ENCODE measurements around the gene MRPL12.
A peak's percentile ranks its signal among the peaks of the same experiment; 100 is the strongest.

MRPL12 gene

DNA sequence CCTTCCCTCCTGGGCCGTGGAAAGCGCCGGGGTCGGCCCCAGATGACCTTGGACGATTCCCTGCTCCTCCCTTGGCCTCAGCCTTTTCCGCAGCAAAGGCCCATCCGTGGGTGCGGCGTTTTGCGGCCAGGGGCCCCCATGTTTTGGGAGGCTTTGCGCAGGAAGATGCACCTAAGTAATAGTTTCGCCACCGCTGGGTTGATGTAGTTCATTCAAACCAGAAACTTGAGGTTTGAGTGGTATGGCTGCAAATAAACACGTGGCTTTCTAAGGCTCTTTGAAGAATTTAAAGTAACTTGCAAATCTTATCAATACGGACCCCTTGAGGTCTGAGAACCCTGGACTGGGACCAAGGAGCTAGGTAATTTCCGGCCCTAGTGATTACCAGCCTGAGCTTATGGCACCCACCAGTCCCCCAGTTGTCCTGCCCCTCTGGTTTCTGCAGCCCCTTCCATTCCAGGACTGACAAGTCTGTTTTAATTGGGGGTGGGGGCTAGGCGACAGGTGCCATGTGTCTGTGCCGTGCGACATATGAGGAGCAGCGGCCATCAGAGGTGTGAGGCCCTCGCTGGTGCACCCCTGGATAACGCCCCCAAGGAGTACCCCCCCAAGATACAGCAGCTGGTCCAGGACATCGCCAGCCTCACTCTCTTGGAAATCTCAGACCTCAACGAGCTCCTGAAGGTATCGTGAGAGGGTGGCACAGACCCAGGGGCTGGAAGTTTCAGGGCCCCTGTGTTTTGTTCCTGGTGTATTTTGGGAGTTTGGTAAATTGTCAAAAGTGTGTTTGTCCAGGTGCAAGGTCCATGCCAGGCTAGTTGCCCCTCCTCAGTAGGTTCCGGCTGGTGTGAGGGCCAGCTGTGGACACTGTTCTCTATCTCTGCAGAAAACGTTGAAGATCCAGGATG lies 834 bp downstream of the MRPL12 start:
- no peak for DNase-seq

DNA sequence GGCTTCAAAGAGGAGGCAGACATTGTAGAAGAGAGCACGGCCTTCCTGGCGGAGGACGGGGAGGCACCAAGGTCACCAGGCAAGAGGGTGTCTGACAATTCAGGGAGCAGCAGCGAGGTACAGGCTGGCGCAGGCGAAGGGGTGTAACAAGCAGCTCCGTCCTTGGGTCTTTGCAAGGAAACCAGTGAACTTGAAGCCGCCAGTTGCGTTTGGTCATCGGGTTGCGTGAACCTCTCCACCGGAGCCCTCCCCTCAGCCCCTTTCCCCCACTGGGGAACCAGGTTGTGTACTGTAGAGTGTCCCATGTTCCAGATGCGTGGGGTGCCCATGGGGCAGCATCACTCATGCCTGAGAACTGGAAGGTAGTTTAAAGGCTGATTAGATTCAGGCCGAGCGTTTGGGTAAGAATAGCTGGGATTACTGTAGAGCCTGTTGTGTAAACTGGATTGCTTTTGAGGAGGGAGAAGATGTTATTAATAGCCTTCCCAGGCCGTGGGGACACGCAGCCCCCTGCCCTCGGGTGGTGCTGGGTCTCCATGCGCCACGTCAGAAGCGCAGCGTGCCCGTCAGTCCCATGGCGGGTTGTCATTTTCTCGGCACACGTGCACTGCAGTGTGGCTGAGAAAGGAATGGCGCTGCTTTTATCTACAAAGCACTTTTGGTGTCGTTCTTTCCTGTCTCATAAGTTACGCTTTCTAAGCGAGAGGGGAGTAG lies 2.5 kb downstream of the MRPL12 start:
- no peak for DNase-seq

DNA sequence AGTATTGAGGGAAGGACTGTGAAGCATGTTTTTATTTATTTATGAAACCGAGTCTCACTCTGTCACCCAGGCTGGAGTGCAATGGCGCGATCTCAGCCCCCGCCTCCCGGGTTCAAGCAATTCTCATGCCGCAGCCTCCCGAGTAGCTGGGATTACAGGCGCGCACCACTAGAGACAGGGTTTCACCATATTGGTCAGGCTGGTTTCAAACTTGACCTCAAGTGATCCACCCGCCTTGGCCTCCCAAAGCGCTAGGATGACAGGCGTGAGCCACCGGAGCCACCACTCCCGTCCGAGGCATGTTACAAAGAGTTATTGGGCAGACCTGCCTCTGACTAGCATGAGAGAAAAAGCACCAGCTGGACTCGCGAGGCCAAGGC lies 3.1 kb downstream of the MRPL12 start:
- no peak for DNase-seq

DNA sequence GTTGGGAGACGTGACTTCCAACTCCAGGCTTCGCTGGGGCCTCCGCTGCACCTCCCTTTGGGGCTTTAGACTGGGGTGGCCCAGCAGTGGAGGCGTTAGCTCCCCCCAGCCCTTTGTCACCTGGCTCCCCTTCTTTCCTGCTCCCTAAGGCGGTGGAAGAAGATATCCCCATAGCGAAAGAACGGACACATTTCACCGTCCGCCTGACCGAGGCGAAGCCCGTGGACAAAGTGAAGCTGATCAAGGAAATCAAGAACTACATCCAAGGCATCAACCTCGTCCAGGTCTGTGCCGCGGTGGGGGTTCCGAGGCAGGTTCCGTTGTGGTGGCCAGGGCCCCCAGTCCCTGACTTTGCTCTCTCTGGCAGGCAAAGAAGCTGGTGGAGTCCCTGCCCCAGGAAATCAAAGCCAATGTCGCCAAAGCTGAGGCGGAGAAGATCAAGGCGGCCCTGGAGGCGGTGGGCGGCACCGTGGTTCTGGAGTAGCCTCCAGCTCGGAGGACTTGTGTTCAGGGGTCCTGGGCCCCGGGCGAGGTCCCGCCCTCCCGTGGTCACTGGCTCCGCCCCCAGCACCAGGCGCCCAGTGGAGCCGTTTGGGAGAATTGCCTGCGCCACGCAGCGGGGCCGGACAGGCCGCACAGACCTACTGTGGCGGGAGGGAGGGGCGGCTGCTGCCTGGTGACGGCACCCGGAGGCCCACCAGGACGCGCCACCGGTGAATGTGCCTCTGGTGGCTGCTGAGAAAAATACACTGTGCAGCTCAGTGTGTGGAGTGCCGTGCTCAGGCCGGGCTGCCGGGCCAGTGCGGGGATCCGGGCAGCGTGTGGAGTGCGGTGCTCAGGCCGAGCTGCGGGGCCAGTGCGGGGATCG lies 3.8 kb downstream of the MRPL12 start:
- no peak for DNase-seq

DNA sequence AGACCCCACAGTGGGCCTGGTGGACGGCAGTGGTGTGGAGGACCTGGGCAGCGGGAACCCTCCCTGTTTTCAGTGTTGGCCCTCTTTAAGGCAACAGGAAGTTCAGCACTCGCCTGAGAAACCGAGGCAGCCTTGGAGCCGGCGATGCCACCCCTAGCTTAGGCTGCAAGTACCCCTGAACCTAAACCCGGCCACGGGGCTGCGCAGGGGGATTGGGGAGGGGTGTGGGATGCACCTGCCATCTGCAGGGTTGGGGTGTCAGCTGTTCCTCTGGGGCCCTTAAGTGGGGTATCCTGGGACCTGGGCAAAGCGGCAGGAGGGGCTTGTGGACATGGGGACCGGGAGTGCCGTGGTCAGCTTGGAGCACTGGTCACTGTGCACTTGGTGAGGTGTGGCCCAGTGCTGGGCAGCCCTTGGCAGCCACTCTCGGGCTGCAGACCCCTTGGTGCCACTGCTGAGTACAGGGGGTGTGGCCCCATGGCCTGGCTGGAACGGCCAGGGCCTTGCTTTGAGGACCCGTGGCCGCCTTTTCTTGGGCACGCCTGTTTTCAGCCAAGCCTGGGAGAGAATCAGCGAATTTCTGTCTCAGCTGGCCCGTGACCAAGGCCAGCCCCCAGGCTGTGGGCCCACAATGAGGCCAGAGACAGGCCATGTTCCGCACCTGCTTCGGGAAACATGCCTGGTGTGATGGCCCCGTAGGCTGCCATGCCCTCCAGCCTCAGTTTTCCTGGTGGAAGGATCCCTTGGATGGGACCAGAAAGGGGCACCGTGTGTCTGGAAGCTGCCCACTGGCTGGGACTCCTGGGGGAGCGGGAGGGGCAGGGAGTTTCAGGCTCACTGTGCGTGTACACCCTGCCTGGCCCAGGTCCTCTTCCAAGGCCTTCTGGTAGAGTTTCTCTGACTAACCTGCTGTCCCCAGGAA lies 4.8 kb downstream of the MRPL12 start:
- no peak for DNase-seq

DNA sequence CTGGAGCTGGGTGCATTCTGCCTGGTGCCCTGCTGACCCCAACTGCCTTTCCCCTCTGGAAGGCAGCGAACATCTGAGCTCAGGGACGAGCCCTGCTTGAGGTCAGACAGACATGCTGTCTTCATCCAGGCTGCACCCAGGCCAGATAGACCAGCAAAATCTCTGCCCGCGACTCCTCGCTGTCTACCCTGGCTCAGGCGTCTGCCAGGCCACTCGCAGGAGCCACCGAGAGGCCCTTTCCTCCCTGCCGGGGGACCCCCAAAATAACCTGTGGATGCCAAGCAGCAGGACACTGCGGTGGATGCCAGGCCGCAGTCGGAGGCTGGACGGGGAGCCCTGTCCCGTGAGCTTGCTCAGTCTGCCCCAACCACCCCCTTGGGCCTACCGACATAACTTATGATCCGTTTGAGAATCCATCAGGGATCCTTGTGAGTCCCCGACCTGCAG lies 5.6 kb downstream of the MRPL12 start:
- no peak for DNase-seq

DNA sequence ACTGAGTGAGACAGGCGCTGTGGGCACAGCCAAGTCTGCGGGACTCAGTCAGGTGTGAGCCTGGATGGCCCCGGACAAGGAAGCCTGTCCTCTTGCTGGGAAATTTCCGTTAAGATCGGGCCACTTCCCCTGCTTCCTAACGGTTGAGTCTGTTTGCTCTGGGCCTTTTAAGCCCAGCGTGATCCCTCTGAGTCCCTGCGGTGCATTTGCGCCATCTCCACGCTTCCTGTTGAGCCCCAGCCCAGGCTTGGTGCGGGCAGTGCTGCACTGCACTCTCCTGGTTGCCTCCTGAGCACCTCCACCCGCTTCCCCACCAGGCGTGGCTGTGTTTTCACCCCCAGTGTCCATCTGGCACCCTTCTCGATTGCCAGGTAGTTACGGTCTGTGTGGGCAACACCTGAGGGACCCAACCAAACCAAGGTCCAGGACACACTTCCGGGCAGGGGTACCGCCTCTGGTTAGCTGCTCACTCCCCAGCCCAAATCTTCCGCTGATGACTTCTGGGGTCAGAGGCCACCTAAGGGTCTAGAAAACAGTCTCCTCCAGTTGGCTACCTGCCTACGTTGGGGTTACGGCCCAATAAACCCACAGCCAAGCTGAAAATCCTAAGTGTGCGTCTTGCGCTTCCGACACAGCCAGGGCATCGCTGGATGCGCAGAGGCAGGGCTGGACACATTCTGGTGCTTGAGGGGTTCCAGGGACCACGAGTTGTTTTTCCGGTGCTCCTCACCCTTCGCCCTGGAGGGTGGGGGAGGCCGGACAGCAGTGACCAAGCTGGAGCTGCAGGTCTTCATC lies 7.5 kb downstream of the MRPL12 start:
- DNase-seq, result no peak

DNA sequence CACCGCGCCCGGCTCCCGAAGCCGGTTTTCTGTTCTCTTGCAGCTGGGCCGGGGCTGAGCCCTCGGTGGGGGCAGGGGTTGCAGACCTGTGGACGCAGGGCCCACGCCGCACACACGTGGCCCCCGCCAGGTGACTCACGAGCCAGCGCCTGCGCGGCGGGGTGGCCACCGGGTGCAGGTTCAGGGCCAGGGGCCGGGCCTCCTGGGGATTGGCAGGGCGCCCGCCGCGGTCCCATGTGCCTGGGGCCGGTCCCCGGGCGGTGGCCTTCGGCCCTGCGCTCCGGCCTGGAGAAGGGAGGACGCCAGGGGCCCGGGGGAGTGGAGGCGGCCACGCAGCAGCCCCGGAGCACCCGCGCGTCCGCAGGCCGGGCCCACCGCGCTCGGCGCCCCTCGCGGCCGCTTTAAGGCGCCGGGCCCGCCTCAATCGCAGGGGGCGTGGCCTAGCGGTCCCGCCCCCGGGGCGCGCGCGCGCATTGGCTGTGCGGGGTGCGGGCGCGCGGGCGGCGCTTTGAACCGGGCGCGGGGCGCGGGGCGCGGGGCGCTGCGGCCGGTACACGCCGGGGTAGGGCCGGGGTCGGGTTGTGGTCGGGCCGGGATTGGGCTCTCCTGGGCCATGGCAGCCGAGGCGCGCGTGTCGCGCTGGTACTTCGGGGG lies 8.8 kb downstream of the MRPL12 start, which contains the start of gene SLC25A10:
SLC25A10 (plus strand) TSS at position 471 of the 654 bp plus-strand sequence; CDS start at position 614, 143 bp downstream.
- peak; percentile 71 to 73 for DNase-seq

DNA sequence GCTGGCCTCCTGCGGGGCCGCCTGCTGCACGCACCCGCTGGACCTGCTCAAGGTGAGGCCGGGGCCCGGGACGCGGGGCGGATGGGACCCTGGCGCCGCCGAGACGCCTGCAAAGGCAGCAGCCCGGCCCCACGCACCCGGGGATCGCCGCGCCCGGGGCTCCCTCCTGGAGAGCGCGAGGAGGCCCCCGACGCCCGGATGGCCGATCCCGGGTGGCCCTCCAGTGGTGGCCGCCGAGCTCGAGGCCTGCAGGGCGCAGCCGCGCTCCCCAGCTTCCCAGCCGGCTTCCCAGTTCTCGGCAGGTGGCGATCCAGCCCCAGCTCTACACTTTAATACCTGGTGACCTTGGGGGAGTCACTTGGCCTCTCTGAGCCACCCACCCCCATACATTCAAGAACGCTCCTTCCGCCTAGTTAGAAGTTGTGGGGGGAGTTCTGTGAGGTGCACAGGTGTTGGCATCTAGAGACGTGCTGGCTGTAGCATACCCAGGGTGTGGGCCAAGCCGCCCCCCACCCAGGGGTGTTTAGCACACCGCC lies 9.4 kb downstream of the MRPL12 start:
- DNase-seq, result no peak

DNA sequence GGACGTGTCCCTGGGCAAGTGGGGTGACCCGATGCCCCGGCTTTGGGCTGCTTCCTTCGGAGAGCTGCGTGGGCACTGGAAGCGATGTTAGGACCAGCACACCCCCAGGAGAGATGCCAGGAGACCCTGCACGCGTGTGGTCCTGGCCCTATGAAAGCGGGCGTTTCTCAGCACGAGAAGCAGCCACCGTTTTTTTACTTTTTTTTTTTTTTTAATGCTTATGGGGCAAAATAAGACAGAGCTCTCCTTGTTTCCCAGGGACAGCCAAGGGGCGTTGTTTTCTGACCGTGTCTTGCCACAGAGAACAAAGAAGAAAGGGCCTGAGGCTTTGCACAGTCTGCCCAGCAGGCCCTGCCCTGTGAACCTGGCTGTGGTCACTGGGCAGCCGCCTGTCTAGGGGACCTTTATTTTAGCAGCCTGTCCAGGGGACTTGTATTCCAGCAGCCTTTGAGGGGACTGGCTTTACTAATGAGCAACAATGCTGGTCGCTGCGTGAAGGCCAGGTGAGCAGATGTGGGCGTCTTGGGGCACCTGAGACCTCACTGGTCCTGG lies 9.9 kb downstream of the MRPL12 start:
- DNase-seq, result no peak

DNA sequence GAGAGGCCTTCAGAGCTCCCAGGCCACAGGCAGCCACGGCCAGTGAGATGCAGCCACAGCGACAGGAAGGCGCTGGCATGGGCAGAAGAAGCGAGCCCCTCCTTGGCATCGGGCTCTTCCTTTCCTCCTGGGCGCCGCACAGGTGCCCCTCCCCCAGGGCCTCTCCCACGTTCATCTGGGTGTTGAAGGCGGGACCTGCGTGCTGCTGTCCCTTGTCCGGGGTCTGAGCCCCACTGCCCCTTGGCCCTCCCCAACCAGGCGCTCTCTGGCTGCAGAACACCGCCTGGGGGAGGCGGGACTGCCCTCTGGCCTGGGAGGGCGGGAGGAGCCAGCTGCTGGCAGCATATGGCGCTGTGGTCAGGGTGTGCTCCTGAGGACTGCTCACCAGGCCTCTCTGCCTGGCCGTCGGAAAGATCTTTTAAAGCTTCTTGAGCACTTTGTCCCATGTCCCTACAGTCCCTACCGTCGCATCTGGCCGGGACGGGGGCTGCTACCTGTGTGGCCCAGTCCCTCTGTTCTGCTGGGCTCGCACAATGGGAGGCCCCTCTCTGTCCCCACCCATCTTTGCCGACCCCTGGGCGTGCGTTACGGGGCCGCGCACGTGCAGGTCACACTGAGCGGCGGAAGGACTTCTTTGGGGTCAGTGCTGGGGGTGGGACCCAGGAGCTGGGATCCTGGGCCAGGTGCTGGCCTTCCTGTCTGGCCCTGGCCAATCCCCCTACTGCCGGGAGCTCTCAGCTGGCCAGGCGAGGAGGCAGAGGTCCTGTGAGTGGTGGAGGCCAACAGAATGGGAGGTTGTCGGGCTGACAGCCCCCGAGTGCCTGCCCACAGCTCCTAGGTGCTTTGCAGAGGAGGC lies 10.6 kb downstream of the MRPL12 start:
- no peak for DNase-seq

DNA sequence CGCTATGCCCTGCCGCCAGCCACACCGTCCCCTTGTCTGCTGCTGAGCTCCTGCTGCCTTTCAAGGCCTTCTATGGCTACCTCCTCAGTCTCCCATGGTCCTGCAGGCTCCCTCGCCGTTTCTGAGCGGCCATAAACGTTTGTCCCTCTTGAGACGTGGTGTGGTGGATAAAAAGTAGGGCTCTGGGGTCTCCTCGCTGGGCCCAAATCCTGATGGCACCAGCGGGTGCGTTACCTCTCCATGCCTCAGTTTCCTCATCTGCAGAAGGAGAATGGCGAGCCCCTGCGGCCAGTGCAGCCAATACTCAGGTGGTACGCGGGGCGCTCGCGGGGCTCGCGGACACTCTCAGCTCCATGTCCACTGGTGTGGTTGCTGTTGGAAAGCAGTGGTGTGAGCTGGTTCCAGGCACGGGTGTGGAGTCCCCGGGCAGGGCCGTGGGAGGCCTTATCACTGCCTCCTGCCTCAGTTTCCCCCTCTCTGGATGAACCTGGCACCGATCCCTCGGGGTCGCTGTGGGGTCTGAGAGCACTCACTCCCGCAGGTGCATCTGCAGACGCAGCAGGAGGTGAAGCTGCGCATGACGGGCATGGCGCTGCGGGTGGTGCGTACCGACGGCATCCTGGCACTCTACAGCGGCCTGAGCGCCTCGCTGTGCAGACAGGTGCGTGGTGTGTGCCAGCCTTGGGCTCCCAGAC lies 11.4 kb downstream of the MRPL12 start:
- no peak for DNase-seq

DNA sequence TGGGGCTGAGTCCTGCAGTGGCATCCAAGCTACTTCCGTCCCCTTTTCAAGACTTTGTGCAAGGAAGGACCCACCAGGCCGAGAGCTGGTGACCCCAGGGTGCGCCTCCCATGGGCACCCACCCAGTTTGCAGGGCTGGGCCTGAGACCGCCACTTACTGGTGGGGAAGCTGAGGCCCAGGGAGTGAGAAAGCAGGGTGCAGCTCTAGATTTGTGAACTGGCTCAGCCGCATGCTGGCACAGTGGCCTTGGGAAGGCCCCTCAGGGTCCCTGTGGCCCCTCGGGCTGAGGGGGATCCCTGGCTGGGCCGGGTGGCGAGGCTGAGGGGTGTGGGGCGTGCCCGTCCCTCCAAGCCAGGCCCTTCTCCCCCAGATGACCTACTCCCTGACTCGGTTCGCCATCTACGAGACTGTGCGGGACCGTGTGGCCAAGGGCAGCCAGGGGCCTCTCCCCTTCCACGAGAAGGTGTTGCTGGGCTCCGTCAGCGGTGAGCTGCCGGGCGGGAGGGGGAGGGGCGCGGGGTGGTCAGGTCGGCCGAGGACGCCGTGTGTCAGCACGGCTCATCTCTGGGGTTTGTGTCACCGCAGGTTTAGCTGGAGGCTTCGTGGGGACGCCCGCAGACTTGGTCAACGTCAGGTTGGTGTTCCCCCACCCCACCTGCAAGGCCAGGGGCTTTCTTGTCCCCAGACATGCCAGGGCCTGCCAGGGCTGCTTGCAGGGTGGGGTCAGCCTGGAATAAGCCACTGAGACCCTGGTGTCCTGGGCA lies 12.1 kb downstream of the MRPL12 start:
- no peak for DNase-seq

DNA sequence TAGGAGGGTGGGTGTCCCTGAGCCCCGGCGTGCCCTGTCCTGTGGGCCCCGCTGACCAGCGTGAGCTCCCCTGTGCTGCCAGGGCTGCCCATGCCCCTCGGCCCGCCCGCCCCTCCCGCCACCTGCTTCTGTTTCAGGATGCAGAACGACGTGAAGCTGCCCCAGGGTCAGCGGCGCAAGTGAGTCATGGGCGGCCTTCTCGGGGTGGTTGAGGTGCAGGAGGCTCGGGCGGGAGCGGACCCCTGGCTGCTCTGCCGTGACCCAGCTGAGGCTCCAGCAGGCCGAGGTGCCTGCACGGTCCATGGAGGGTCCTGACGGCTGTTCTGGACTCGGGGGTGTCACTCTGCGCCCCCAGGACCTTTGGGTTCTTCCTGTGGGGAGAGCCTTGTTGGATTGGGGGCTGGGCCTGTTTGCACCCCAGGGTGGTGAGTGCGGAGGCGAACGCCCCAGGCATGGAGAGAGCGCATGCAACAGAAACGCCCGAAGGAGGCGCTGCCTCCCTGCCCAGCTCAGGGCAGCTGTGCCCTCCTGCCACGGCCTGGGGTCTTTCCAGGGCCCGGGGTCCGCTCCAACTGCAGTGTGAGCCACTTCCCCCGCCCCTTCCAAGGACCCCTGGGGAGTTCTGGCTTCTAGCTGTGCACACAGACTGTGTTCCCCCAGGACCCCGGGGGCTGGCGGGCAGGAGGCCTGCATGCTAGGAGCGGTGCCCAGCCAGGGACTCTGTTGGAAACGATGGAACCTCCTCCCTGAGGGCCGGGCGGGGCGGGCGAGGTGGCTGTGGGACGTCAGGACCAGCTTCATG lies 12.9 kb downstream of the MRPL12 start:
- no peak for DNase-seq

DNA sequence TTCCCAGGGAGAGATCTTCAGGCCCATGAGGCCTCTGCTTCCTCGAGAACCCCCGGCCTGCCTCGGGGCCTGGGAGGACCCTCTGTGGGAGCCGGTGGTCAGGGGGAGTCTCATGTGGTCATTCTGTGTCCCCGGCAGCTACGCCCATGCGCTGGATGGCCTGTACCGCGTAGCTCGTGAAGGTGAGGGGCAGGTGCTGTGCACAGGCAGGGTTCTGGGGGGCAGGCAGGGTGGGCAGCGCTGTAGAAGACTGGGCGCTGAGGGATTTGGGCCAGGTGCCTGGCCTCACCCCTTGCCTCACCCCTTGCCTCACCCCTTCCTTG lies 13.5 kb downstream of the MRPL12 start:
- no peak for DNase-seq

DNA sequence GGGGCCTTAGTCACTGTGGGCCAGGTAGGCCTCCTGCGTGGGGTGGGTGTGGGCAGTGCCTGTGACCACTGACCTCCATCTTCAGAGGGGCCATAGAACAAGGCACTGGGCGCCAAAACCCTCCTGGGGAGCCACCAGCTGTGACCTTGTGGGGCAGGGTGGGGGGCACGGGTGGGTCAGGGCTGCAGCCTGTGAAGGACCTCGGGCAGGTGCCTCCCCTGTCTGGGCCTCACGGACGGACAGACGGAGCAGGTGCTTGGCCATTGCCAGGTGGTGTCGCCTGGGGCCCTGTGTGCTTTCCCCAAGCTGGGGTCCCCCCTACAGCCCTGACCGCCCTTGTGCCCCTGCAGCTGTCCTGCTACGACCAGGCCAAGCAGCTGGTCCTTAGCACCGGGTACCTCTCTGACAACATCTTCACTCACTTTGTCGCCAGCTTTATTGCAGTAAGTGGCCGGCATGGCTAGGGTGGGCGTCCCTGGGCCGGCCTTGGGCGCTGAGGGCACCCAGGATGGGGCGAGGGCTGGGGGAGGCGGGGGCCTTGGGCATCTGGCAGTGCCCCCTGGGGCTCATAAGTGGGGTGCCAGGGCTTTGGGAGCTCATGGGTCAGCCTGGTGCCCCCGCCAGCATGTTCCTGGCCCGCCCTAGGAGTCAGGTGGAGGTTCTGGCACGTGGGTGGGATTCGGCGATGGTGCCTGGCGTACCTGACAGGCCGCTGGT lies 14.0 kb downstream of the MRPL12 start:
- no peak for DNase-seq

Measured in activated CD4-positive, alpha-beta T cell treated with anti-CD3 and anti-CD28 coated beads, Interleukin-2, amount 50 U/mL, for 4 hours (primary cell).